Measurements from ENCODE around the gene RNF10. TPM values are rescaled to one million over a fixed set of nuclear protein-coding genes. Genes with fewer than 3 reads are reported as not detected.
A peak's percentile ranks its signal among the peaks of the same experiment; 100 is the strongest.
"Not testable (repeated sequence)": the region's sequence is repeated elsewhere in the genome, so short reads cannot be mapped to it uniquely, and the experiment has no call there.

The RNF10 gene
- total RNA-seq, 1 donor from 2014 or later = 109 TPM

DNA sequence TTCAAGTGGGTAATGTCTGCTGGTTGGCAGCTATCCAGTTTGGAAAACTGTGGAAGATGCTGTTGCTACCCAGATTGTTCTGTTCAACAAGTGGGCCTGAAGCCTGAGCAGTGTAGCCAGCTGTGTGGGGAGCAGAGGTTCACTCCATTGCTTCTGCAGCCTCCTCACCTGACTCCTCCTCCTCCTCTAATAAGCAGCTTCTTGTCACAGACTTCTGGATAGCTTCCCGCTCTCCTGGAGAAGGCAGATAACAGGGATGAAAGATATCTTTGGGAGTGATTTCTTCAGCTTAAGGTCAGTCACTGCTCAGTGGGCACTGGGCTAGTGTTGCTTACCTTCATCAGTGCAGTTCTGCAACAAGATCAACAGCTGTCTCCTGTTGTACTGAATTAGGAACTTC is 45.0 kb downstream of the RNF10 start:
- DNase-seq (ENCODE audit: low read depth) = no peak

DNA sequence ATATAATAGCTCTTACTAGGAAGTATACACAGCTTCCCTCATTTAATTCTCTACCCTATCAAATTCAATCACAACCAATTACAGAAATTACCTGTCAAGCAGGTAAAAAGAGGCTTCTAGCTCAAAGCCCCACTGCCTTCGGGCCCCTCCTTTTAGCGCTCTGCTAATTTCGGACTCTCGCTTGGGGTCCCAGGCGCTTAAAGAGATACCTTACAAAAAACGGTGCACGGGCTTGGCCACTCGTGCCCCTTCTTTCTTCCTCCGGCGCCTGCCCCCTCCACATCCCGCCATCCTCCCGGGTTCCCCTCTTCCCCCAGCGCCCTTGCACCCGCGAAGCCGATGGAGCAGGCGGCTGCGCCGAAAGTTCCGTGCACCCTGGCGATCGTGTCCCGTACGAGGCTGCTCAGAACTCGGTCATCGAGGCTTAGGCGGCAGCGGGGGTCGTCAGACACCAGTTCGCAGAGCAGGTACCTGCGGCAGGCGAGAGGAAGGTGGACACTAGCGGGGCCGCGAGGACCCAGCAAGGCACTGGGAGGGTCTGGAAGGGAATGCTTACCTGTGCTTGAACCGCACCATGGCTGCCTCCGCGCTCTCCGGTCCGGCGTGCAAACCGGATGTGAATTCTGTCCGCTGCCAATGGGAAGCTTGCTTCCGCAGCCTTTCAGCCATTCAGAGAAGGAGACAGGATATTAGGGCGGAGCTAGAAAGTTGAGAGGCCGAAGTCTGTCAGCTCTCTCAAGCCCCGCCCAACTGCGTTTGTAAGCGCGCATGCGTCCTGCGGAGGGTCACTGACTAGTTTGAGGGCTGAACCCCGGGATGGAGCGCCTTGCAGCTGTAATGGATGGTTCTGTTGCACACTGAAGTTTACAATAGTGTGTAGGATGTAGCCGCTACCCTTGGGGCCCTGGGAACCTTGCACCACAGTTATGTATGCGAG is 46.9 kb downstream of the RNF10 start, which contains the start of gene POP5:
Gene POP5, minus strand, starts transcription at position 616 of the 937 bp plus-strand sequence. Its CDS starts 40 bp downstream, at position 576.
- DNase-seq (ENCODE audit: low read depth) = peak; percentile 98

GRCh38 chr12:120581998-120582397 is 47.8 kb downstream of the RNF10 start:
- no peak for DNase-seq (ENCODE audit: low read depth)

DNA sequence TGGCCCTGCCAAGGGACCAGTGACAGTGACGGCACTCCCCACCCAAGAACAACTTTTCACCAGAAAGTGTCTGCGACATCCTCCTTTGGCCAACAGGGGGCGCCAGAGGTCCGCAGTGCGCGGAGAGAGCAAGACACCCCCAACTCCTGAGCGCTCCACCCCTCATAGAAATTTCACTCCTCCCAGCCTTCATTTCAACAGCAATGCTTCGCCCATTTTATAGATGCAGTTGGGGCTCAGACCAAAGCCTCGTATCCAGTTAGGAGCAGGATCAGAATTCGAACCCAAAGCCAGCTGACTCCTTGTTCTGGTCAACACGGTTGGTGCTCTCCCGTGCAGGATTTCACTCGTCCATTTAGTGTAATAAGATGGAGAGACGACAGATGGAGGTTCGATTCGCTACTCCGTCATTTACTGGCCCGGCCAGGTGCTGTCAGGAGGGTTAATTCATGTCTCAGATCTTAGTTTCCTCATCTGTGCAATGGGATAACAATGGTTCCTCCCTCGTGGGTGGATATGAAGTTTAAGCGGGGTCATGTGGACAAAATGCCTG is 49.4 kb downstream of the RNF10 start:
- peak; percentile 71 for DNase-seq (ENCODE audit: low read depth)

DNA sequence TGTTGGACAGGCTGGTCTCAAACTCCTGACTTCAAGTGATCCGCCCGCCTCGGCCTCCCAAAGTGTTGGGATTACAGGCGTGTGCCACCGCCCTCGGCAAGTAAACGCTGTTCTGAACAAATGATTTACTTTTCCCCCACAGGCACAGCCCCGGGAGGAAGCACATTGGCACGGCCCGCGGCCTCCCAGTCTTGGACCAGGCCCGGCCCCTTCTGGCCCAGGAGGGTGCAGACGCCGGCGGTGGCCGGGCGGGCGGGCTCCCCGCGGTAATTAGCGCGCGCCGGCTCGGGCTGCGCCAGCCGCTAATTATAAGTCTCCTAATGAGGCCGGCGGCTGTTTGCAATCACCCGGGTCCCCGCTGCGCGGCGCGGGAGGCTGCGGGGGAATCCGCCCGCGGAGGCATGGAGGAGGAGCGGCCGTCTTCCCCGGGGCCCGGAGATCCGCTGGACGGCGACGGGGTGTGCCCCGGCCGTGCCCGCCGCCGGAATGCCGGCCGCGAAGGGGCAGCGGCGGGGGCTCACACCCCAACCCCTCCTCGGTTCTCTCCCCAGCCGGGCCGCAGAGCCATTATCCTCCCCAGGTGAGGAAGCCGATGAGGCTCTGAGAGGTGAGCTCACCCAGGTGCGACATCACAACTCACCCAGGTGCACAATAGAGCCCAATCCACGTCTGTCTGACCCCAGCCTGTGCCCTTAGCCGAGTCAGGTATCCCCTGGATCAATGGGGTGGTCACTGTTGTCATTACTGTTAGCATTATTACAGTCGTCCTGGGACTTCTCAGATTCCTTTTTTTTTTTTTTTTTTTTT is 50.4 kb downstream of the RNF10 start:
- DNase-seq (ENCODE audit: low read depth) = peak; percentile 33

GRCh38 chr12:120586206-120586605 is 52.0 kb downstream of the RNF10 start:
- DNase-seq (ENCODE audit: low read depth) = no peak

DNA sequence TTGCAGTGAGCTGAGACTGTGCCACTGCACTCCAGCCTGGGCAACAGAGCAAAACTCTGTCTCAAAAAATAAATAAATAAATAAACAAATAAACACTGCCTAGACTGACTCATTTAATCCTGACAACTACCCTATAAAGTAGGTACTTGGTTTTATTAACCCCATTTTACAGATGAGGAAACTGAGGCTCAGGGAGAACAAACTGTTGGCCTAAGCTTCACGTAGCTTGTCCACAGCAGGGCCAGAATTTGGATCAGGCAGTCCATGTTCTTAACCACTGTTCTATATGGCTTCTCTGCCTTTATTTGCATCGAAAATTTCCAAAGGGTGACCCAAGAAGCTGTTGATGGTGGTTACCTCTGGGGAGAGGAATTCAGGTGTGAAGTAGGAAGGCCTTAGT is 52.7 kb downstream of the RNF10 start:
- DNase-seq (ENCODE audit: low read depth) = no peak

DNA sequence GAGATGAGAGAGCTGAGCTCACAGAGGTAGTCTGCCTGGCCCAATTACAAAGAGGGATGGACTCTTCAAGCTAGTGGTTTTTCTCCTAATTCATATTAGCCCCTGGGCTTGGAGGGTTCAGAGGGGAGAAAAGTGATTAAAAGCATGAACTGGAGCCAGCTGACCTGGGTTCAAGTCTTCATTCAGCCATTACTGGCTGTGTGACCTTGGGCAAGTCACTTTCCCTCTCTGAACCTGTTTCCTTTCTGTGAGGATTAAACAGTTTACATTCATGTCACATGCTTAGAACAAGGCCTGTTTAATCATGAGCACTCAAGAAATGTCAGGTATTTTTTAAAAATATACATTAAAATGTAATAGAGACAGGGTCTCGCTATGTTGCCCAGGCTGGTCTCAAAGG is 54.2 kb downstream of the RNF10 start:
- no peak for DNase-seq (ENCODE audit: low read depth)

- peak; percentile 93 for DNase-seq (ENCODE audit: low read depth)
Measured at GRCh38 chr12:120588948-120589930, 55.1 kb downstream of the RNF10 start.

DNA sequence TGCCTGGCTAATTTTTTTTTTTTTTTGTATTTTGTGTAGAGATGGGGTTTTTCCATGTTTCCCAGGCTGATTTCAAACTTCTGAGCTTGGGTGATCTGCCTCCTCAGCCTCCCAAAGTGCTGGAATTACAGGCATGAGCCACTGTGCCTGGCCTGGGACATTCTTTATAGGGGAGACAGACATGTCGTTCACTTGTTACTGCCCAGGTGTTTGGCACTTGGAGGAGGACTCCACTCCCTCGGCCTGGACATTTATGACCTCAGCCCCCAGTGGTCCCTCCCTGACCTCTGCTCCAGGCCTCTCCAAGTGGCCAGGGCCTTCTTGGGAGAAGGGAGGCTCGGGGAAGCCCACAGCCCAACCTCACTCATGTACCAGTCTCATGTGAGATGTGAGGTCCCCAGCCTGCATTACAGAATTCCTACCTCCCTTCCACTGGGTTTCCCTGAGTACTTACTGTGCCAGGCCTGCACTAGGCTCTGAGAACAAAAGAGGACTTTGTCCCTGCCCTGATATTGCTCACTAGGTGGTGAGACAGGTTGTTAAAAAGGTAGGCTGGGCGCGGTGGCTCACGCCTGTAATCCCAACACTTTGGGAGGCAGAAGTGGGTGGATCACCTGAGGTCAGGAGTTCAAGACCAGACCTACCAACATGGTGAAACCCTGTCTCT is 56.7 kb downstream of the RNF10 start:
- DNase-seq (ENCODE audit: low read depth) = no peak

GRCh38 chr12:120592121-120593049 is 58.2 kb downstream of the RNF10 start:
- DNase-seq (ENCODE audit: low read depth) = no peak

- no peak for DNase-seq (ENCODE audit: low read depth)
Measured at GRCh38 chr12:120596901-120597300, 62.7 kb downstream of the RNF10 start.

- DNase-seq (ENCODE audit: low read depth) = no peak
Measured at GRCh38 chr12:120597861-120598260, 63.7 kb downstream of the RNF10 start.

DNA sequence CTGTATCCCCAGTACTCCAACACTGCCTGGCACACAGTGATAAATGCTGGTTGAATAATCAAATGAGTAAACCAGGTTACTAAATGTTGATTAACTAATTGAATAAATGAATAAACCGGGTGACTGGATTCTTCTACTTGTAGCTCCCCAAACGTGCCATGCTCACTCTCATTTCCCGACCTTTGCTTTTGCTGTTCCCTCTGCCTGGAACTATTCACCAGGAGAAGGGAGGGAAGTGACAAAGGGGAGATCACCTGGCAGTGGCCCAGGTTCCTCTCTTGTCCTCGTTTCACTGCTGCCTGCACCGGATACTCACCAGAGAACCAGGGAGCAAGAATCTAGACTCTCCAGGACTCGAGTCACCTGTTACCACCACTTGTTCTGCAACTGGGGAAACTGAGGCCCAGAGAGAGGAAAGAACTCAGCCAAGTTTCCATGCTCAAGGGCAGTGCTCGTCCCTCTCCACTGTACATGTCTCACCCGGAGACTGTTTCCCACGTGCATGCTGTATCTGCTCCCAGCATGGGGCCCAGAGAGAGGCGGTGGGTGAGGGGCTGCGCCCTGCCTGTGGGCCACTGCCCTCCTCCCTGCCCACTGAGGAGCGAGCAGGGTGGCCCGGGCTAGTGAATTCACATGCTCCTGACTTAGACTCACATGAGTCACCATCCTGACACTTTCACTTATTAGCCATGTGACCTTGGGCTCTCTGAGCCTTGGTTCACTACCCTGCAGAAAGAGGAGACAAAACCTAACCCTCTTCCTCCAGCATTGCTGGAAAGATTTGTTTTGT is 64.7 kb downstream of the RNF10 start:
- DNase-seq (ENCODE audit: low read depth) = peak; percentile 48

GRCh38 chr12:120599672-120600552 is 65.8 kb downstream of the RNF10 start:
- no peak for DNase-seq (ENCODE audit: low read depth)

DNA sequence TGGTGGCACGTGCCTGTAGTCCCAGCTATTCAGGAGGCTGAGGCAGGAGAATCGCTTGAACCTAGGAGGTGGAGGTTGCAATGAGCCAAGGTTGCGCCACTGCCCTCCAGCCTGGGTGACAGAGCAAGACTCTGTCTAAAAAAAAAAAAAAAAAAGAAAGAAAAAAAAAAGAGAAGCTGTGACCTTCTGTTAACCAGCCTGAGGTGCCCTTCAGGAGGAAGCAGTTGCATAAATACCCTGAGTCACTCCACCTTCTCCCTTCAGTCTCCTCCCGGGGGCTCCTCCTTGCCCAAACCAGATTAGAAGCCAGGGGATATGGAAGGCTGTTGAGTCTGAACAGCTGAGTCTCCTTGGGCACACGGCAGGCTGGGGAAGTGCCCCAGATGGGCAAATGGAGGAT is 68.3 kb downstream of the RNF10 start:
- not testable (repeated sequence) for DNase-seq (ENCODE audit: low read depth)

DNA sequence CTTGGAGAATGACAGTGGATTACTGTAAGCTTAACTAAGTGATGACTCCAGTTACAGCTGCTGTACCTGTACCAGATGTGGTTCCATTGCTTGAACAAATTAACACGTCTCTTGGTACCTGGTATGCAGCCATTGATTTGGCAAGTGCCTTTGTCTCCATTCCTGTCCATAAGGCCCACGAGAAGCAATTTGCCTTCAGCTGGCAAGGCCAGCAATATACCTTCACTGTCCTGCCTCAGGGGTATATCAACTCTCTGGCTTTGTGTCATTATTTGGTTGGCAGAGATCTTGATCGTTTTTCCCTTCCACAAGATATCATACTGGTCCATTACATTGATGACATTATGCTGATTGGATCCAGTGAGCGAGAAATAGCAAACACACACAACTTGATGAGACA is 76.4 kb downstream of the RNF10 start:
- DNase-seq (ENCODE audit: low read depth) = no peak

Data from myocyte (in vitro differentiated cells).